SK-N-DZ (cell line): Measurements from ENCODE around the gene SNX19.
A peak's percentile ranks its signal among the peaks of the same experiment; 100 is the strongest.

Source experiments
- DNase-seq: peaks from one replicate; pipeline ENCODE4 v3.0.0-alpha.2; 2015; ENCODE audit warnings: low spot score

Gene SNX19

GRCh38 chr11:130848361-130849214 is 67.7 kb downstream of the SNX19 start:
- no peak for DNase-seq

- DNase-seq: no peak
These were observed 68.8 kb downstream of the SNX19 start for GRCh38 chr11:130847517-130847916.

- no peak for DNase-seq
These were observed 69.7 kb downstream of the SNX19 start for GRCh38 chr11:130846606-130847005.

- no peak for DNase-seq
These were observed 74.3 kb downstream of the SNX19 start for GRCh38 chr11:130842001-130842400.

- DNase-seq: no peak
These were observed 75.6 kb downstream of the SNX19 start for GRCh38 chr11:130840679-130841078.

- no peak for DNase-seq
These were observed 76.2 kb downstream of the SNX19 start for GRCh38 chr11:130839981-130840666.

- no peak for DNase-seq
These were observed 79.1 kb downstream of the SNX19 start for GRCh38 chr11:130837194-130837593.

- DNase-seq: no peak
These were observed 81.4 kb downstream of the SNX19 start for GRCh38 chr11:130834886-130835285.

GRCh38 chr11:130832566-130833425 is 83.5 kb downstream of the SNX19 start:
- no peak for DNase-seq

- no peak for DNase-seq
These were observed 84.3 kb downstream of the SNX19 start for GRCh38 chr11:130831976-130832375.

- DNase-seq: peak; percentile 44
These were observed 84.8 kb downstream of the SNX19 start for GRCh38 chr11:130831506-130831905.

- no peak for DNase-seq
These were observed 85.7 kb downstream of the SNX19 start for GRCh38 chr11:130830566-130830965.

- DNase-seq: no peak
These were observed 86.3 kb downstream of the SNX19 start for GRCh38 chr11:130829920-130830511.

- no peak for DNase-seq
These were observed 87.5 kb downstream of the SNX19 start for GRCh38 chr11:130828741-130829140.

GRCh38 chr11:130827451-130828377 is 88.6 kb downstream of the SNX19 start:
- peak; percentile 12 for DNase-seq

- DNase-seq: no peak
These were observed 89.7 kb downstream of the SNX19 start for GRCh38 chr11:130826572-130826971.

GRCh38 chr11:130825983-130826382 is 90.3 kb downstream of the SNX19 start:
- no peak for DNase-seq

GRCh38 chr11:130825561-130825960 is 90.7 kb downstream of the SNX19 start:
- DNase-seq: no peak
